H54 (cell line): Measurements from ENCODE around the gene SNX9.

Experiments used
- DNase-seq: peaks from one replicate; pipeline ENCODE4 v3.0.0; 2011; ENCODE audit warnings: low spot score, mixed read lengths; ENCODE audit not compliant: insufficient read length
- FAIRE-seq: peaks from 3 replicates; lab custom pipeline; 2011; peaks lifted over from hg19 to GRCh38; lab: Jason Lieb, UNC
- POLR2A ChIP-seq: IDR thresholded peaks from 2 replicates; pipeline ENCODE4 v1.6.1; 2011; ENCODE audit warnings: low read depth, mild to moderate bottlenecking, low read length

The SNX9 gene

GRCh38 chr6:157823001-157823527 lies at the start of gene SNX9:
TSS of gene SNX9 (plus strand) at chr6:157823246. CDS start at chr6:157823435, 189 bp downstream.
- TF ChIP-seq POLR2A: peak; percentile 52; the same call in 1 of the 2 replicates
- DNase-seq (peak; percentile 47), FAIRE-seq (no peak)

GRCh38 chr6:157773248-157773773 lies 49.7 kb upstream of the SNX9 start:
- no peak for FAIRE-seq
- no peak for TF ChIP-seq POLR2A
- DNase-seq: no peak

GRCh38 chr6:157774153-157775135 lies 48.6 kb upstream of the SNX9 start:
- DNase-seq (no peak), FAIRE-seq (no peak)

GRCh38 chr6:157775376-157775775 lies 47.7 kb upstream of the SNX9 start:
- FAIRE-seq (no peak), DNase-seq (no peak)
- no peak for TF ChIP-seq POLR2A

More at GRCh38 chr6:157774153-157775135, 48.6 kb upstream of the SNX9 start:
- TF ChIP-seq POLR2A: no peak

- TF ChIP-seq POLR2A: no peak
- no peak for DNase-seq
- no peak for FAIRE-seq
Measured at GRCh38 chr6:157777344-157777743, 45.7 kb upstream of the SNX9 start.

GRCh38 chr6:157778719-157779118 lies 44.3 kb upstream of the SNX9 start:
- DNase-seq: no peak
- no peak for TF ChIP-seq POLR2A
- FAIRE-seq: no peak

GRCh38 chr6:157779705-157780604 lies 43.1 kb upstream of the SNX9 start:
- FAIRE-seq (no peak), DNase-seq (no peak)
- TF ChIP-seq POLR2A: no peak

GRCh38 chr6:157785636-157786035 lies 37.4 kb upstream of the SNX9 start:
- DNase-seq (no peak), FAIRE-seq (no peak)
- no peak for TF ChIP-seq POLR2A

GRCh38 chr6:157786221-157786620 lies 36.8 kb upstream of the SNX9 start:
- no peak for TF ChIP-seq POLR2A
- DNase-seq: no peak
- FAIRE-seq: no peak

GRCh38 chr6:157787080-157787479 lies 36.0 kb upstream of the SNX9 start:
- no peak for DNase-seq
- FAIRE-seq: no peak
- TF ChIP-seq POLR2A: no peak

GRCh38 chr6:157788180-157788579 lies 34.9 kb upstream of the SNX9 start:
- FAIRE-seq: no peak
- DNase-seq: no peak
- TF ChIP-seq POLR2A: no peak

- TF ChIP-seq POLR2A: no peak
- no peak for FAIRE-seq
- DNase-seq: no peak
Measured at GRCh38 chr6:157789297-157789696, 33.7 kb upstream of the SNX9 start.

- FAIRE-seq (no peak), DNase-seq (no peak)
- no peak for TF ChIP-seq POLR2A
Measured at GRCh38 chr6:157789861-157790260, 33.2 kb upstream of the SNX9 start.
